Heart left ventricle (tissue), 13 donors: Measurements from ENCODE around the gene TMEM132A.
A peak's percentile ranks its signal among the peaks of the same experiment; 100 is the strongest.

Experiments used
- CTCF ChIP-seq, 12 donors: fragments of 200-600 bp; sonication (generic) in 4 of 12; IDR thresholded peaks; one replicate each; pipeline versions ENCODE4 v1.5.0 to v1.8.0; 2018 to 2022; ENCODE audit warnings: antibody characterized with exemption in 12 of 12, mild to moderate bottlenecking in 5 of 12
- POLR2A ChIP-seq, 2 donors: fragments of 450-650 bp; IDR thresholded peaks; one replicate each; pipeline ENCODE4 v1.6.1; 2017; ENCODE audit warnings: antibody characterized with exemption in 2 of 2, mild to moderate bottlenecking in 2 of 2, moderate library complexity in 2 of 2
- donor health status: ischemic (EF 13 %, LVEDD 7.1; RV severe dilation, severe dysfunction).
- donor health status: DM: no; HTN: yes; CAD: no.
- donor health status: DM: no; HTN: no; CAD: no.
- donor health status: ischemic (EF 25% LVEDD 6.9; RV normal size, moderate dysfunction).
- donor health status: ischemic (EF 25% LVEDD 5.7; RV mildly dilated, moderate dysfunction).
- donor health status: ischemic (EF 35%, LVEDD 5.7; RV mildly dilated, moderate dysfunction).
- donor health status: nonischemic (EF 11% LVEDD 7.7; RV severe dilation, severe dysfunction).
- donor health status: DM: yes; HTN: yes; CAD: no.
- donor health status: PGD.
- donor health status: ischemic (EF 29% LVEDD 5.4; RV normal size, mild dysfunction).
- donor health status: nonischemic (EF 23%, LVEDD 6.1; RV moderate dilation, normal function).

- peak in 1 of 12 donors; percentile 4 for TF ChIP-seq CTCF (IDR thresholded peaks at IDR 0.05)
- peak in 1 of 2 donors; percentile 72 for TF ChIP-seq POLR2A (IDR thresholded peaks at IDR 0.05)
Observed at GRCh38 chr11:60906132-60906972, 17.9 kb upstream of the TMEM132A start, which contains the start of gene PRPF19.
